Hepatocyte (in vitro differentiated cells): ENCODE measurements around the gene CASQ1. TPM values are rescaled to one million over a fixed set of nuclear protein-coding genes. Genes with fewer than 3 reads are reported as not detected.

Experiments
- DNase-seq: peaks from one replicate; pipeline ENCODE4 v3.0.0-alpha.2; 2016; ENCODE audit warnings: low spot score
- H2AFZ ChIP-seq: fragments of 200-600 bp; sonication (generic); 2 replicates; pipeline ENCODE4 v1.6.0; 2016; ENCODE audit warnings: antibody characterized with exemption, mild to moderate bottlenecking
- H3K27ac ChIP-seq: fragments of 200-600 bp; sonication (generic); 2 replicates; pipeline ENCODE4 v1.5.1; 2016; ENCODE audit warnings: mild to moderate bottlenecking
- H3K27me3 ChIP-seq: fragments of 200-600 bp; sonication (generic); 2 replicates; pipeline ENCODE4 v1.6.1; 2016
- H3K36me3 ChIP-seq: fragments of 200-600 bp; sonication (generic); replicated peaks from 2 replicates; pipeline ENCODE4 v1.5.1; 2016; ENCODE audit warnings: low read depth; ENCODE audit not compliant: insufficient read depth
- H3K4me1 ChIP-seq: fragments of 200-600 bp; sonication (generic); 2 replicates; pipeline ENCODE4 v1.5.1; 2016; ENCODE audit warnings: mild to moderate bottlenecking, moderate library complexity; ENCODE audit not compliant: insufficient read depth
- H3K4me2 ChIP-seq: fragments of 200-600 bp; sonication (generic); 2 replicates; pipeline ENCODE4 v1.6.0; 2016
- H3K4me3 ChIP-seq: fragments of 200-600 bp; sonication (generic); 2 replicates; pipeline ENCODE4 v1.5.1; 2016; ENCODE audit warnings: mild to moderate bottlenecking
- H3K79me2 ChIP-seq: fragments of 200-600 bp; sonication (generic); 2 replicates; pipeline ENCODE4 v1.6.0; 2017; ENCODE audit warnings: mild to moderate bottlenecking
- H3K9me2 ChIP-seq: fragments of 200-600 bp; sonication (generic); replicated peaks from 2 replicates; pipeline ENCODE4 v1.6.0; 2017; ENCODE audit warnings: mild to moderate bottlenecking; ENCODE audit not compliant: insufficient read depth
- H3K9me3 ChIP-seq: fragments of 200-600 bp; sonication (generic); 2 replicates; pipeline ENCODE4 v1.5.1; 2016; ENCODE audit warnings: low read depth, mild to moderate bottlenecking
- H4K20me1 ChIP-seq: fragments of 200-600 bp; sonication (generic); 2 replicates; pipeline ENCODE4 v1.6.0; 2016; ENCODE audit warnings: mild to moderate bottlenecking; ENCODE audit not compliant: insufficient read depth, poor library complexity, severe bottlenecking
- EZH2 ChIP-seq: fragments of 200-600 bp; sonication (generic); IDR thresholded peaks from 2 replicates; pipeline ENCODE4 v1.6.1; 2016; ENCODE audit warnings: antibody characterized with exemption, mild to moderate bottlenecking, borderline replicate concordance
- EZH2phosphoT487 ChIP-seq: fragments of 200-600 bp; sonication (generic); IDR thresholded peaks from one replicate; pipeline ENCODE4 v1.6.1; 2018; ENCODE audit warnings: antibody characterized with exemption, mild to moderate bottlenecking, low read depth, moderate library complexity; ENCODE audit not compliant: unreplicated experiment, severe bottlenecking
- WGBS: methylation state at CpG from one replicate; pipeline ENCODE4 v1.1.6; 2016; ENCODE audit warnings: low lambda C conversion rate; ENCODE audit errors: missing lambda C conversion rate; 5-methylcytosine and 5-hydroxymethylcytosine counted together
- polyA plus RNA-seq: library from polyadenylated mRNA; unstranded; fragments of >200 nt; fragmentation: Nextera tagmentation; extraction: Ambion mirVana; gene quantifications from 2 replicates; pipeline ENCODE4 v1.2.1, GENCODE V29; 2016
- total RNA-seq: library from RNA; depleted of rRNA; stranded (reverse); fragments of >200 nt; gene quantifications from 2 replicates; pipeline ENCODE4 v1.2.3, GENCODE V29; 2014
- TF ChIP-seq, protein P1 (sequence below): fragments of 200-600 bp; sonication (generic); IDR thresholded peaks from 2 replicates; pipeline ENCODE4 v1.5.1; 2016; ENCODE audit warnings: antibody characterized with exemption, mild to moderate bottlenecking; ENCODE audit not compliant: poor library complexity

The CASQ1 gene
- total and polyA plus RNA-seq, 2 experiments from 2014 or later, result 0.51 TPM; not detected in 1

GRCh38 chr1:160171980-160172379 lies 18.4 kb upstream of the CASQ1 start:
- Histone ChIP-seq H3K79me2 (no peaks in the 10 kb centered on the region), H3K9me3 (no peaks in the 10 kb centered on the region), H2AFZ (no peak overlapping the region), H3K4me2 (no peak overlapping the region), H3K9me2 (no peaks in the 10 kb centered on the region), H3K4me1 (no peaks in the 10 kb centered on the region), H3K27ac (no peak overlapping the region), H3K4me3 (no peak overlapping the region), H3K36me3 (no peaks in the 10 kb centered on the region), H3K27me3 (no peaks in the 10 kb centered on the region), H4K20me1 (no peaks in the 10 kb centered on the region)
- DNase-seq, result no peak
- TF ChIP-seq, protein P1, sequence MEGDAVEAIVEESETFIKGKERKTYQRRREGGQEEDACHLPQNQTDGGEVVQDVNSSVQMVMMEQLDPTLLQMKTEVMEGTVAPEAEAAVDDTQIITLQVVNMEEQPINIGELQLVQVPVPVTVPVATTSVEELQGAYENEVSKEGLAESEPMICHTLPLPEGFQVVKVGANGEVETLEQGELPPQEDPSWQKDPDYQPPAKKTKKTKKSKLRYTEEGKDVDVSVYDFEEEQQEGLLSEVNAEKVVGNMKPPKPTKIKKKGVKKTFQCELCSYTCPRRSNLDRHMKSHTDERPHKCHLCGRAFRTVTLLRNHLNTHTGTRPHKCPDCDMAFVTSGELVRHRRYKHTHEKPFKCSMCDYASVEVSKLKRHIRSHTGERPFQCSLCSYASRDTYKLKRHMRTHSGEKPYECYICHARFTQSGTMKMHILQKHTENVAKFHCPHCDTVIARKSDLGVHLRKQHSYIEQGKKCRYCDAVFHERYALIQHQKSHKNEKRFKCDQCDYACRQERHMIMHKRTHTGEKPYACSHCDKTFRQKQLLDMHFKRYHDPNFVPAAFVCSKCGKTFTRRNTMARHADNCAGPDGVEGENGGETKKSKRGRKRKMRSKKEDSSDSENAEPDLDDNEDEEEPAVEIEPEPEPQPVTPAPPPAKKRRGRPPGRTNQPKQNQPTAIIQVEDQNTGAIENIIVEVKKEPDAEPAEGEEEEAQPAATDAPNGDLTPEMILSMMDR, result no peak
- no peak for TF ChIP-seq EZH2
- no peak for TF ChIP-seq EZH2phosphoT487
- 37% methylated on average over 9 of the region's 9 CpGs for whole genome bisulfite sequencing

GRCh38 chr1:160177231-160177630 lies 13.1 kb upstream of the CASQ1 start:
- DNase-seq, result peak; percentile 26

DNA sequence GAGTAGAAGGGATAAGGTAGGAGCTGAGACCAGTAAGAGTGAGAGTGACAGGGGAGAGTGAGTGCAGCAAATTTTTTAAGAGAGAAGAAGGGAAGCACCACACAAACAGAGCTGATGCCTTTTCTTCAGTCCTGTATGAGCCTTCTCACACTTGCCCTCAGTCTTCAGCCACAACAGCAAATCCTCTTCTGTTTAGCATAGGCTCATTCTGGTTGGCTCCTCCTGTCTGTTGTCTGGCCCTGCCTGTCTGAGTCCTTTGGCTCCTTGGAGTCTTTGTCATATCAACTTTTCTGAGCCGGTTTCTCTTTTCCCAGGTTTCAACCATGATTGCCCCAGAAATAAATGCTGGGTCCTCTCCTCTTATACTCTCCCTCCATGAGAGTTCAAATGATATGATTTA lies 12.7 kb upstream of the CASQ1 start:
- Histone ChIP-seq H3K79me2 (no peaks in the 10 kb centered on the region), H4K20me1 (no peaks in the 10 kb centered on the region), H3K36me3 (no peaks in the 10 kb centered on the region), H3K4me2 (no peak overlapping the region), H2AFZ (no peak overlapping the region), H3K9me2 (no peaks in the 10 kb centered on the region), H3K4me3 (no peak overlapping the region), H3K27ac (peak overlapping the region; percentile 84), H3K27me3 (no peaks in the 10 kb centered on the region), H3K4me1 (no peaks in the 10 kb centered on the region), H3K9me3 (no peaks in the 10 kb centered on the region)
- no peak for DNase-seq
- WGBS, result 43% methylated on average over 1 of the region's 1 CpG
- TF ChIP-seq EZH2phosphoT487 (no peak), EZH2 (no peak)
- TF ChIP-seq, protein P1, result no peak

More at GRCh38 chr1:160177231-160177630, 13.1 kb upstream of the CASQ1 start:
- Histone ChIP-seq H3K27ac (peak overlapping the region; percentile 84), H2AFZ (no peak overlapping the region), H3K4me1 (no peaks in the 10 kb centered on the region), H3K4me3 (no peak overlapping the region), H3K79me2 (no peaks in the 10 kb centered on the region), H3K36me3 (no peaks in the 10 kb centered on the region), H3K9me3 (no peaks in the 10 kb centered on the region), H3K9me2 (no peaks in the 10 kb centered on the region), H4K20me1 (no peaks in the 10 kb centered on the region), H3K4me2 (no peak overlapping the region), H3K27me3 (no peaks in the 10 kb centered on the region)
- WGBS, result 66% methylated on average over 2 of the region's 2 CpGs
- TF ChIP-seq, protein P1, result no peak
- TF ChIP-seq EZH2, result no peak
- no peak for TF ChIP-seq EZH2phosphoT487

- TF ChIP-seq EZH2phosphoT487 (no peak), EZH2 (no peak)
- TF ChIP-seq, protein P1, result no peak
- Histone ChIP-seq H3K36me3 (no peaks in the 10 kb centered on the region), H3K27me3 (no peaks in the 10 kb centered on the region), H3K9me3 (no peaks in the 10 kb centered on the region), H2AFZ (no peak overlapping the region), H3K27ac (peak overlapping the region; percentile 0), H3K9me2 (no peaks in the 10 kb centered on the region), H3K4me1 (no peaks in the 10 kb centered on the region), H4K20me1 (no peaks in the 10 kb centered on the region), H3K4me2 (no peak overlapping the region), H3K4me3 (no peak overlapping the region), H3K79me2 (no peaks in the 10 kb centered on the region)
- no peak for DNase-seq
- WGBS, result 100% methylated on average over 2 of the region's 2 CpGs
Measured at GRCh38 chr1:160178731-160179130, 11.6 kb upstream of the CASQ1 start.
